B cell (primary cell): Measurements from ENCODE around the gene FAM124A.

ENCODE experiments used
- CTCF ChIP-seq: fragments of 200-600 bp; IDR thresholded peaks from one replicate; pipeline ENCODE4 v1.8.0; 2022; ENCODE audit warnings: antibody characterized with exemption, mild to moderate bottlenecking
- EZH2 ChIP-seq: IDR thresholded peaks from 2 replicates; pipeline ENCODE4 v1.6.1; 2012; ENCODE audit warnings: borderline replicate concordance, low read depth, mild to moderate bottlenecking, moderate library complexity, low read length; ENCODE audit not compliant: insufficient read depth, poor library complexity, severe bottlenecking

DNA sequence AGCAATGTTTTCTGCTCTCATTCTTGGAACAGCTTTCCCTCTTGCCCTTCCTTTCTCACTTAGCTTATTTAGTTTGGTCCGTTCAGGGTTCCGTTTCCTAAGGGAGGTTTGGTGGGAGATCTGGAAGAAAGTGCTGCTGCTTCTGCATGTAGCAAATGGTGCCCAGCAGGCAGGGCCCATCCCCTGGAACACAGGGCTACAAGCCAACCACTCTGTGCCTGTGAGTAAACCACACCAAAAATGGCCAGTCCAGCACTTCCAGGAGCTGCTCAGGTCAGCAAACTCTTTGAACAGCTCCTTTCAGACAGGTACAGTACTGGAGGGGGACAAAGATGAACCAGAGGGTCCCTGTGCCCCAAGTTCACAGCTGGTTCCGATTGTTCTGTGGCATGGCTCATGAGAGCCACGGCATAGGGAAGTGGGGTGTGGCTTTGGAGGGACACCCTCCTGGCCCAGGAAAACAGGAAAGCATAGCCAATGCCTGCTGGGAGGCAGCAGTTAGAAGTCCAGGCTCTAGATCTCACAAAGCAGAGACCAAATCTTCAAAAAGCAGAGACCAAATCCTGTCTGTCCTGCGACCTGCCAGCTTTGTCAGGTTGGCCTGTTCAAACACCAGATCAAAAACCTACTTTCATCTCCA lies 39.5 kb downstream of the FAM124A start:
- no peak for TF ChIP-seq CTCF
- TF ChIP-seq EZH2 = no peak
